HL-60 (cell line): ENCODE results near the gene KCTD4.

Source experiments
- DNase-seq, 2 experiments: peaks; one replicate each; pipeline ENCODE4 v3.0.0-alpha.2; 2010 to 2020; ENCODE audit warnings: low read depth in 1 of 2, low spot score in 1 of 2
- H3K27ac ChIP-seq: fragments of 250-450 bp; sonication (Bioruptor Pico); replicated peaks from 2 replicates; pipeline ENCODE4 v1.5.1; 2020; ENCODE audit warnings: mild to moderate bottlenecking, moderate library complexity
- H3K27me3 ChIP-seq: fragments of 250-450 bp; sonication (Bioruptor Pico); 2 replicates; pipeline ENCODE4 v1.5.1; 2021; ENCODE audit warnings: mild to moderate bottlenecking, moderate library complexity; ENCODE audit not compliant: insufficient read depth, poor library complexity, severe bottlenecking
- H3K4me3 ChIP-seq: replicated peaks from 2 replicates; pipeline ENCODE4 v1.5.1; 2011; ENCODE audit warnings: mild to moderate bottlenecking, control low read depth, low read length; ENCODE audit not compliant: insufficient read depth
- CTCF ChIP-seq: IDR thresholded peaks from one replicate; pipeline ENCODE4 v1.5.1; 2011; ENCODE audit warnings: low read length, control low read depth, inconsistent platforms; ENCODE audit not compliant: insufficient read depth
- GABPA ChIP-seq: IDR thresholded peaks from 2 replicates; pipeline ENCODE4 v1.6.1; 2012; ENCODE audit warnings: low read depth
- POLR2AphosphoS5 ChIP-seq: IDR thresholded peaks from 2 replicates; pipeline ENCODE4 v1.6.1; 2012; ENCODE audit warnings: low read depth
- SPI1 ChIP-seq: IDR thresholded peaks from 2 replicates; pipeline ENCODE4 v1.6.1; 2012; ENCODE audit warnings: low read depth, mild to moderate bottlenecking, borderline replicate concordance
- TF ChIP-seq, protein P1 (sequence below): IDR thresholded peaks from 2 replicates; pipeline ENCODE4 v1.6.1; 2012; ENCODE audit warnings: low read depth; ENCODE audit not compliant: insufficient replicate concordance

KCTD4 gene

DNA sequence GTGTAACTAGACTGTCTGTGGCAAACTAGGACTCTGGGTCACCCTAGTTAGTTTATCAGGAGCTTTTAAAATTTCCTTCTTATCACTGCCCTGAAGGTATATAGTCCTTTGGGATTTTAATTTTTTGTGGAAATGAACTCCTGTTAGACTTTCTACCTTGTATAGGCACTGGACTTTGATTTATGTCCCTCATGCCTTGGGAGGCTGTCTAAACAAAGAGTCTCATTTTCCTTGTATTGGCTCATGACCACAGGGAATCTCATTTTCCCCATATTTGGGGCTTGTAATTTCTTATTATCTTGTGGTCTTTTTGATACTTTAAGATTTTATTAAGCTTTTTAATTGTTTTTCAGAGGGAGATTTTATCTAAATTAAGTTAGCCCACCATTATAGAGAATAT lies 21.4 kb downstream of the KCTD4 start:
- no peak for DNase-seq
- Histone ChIP-seq H3K27me3 (no peaks in the 10 kb centered on the region), H3K4me3 (no peak overlapping the region), H3K27ac (no peak overlapping the region)
- TF ChIP-seq GABPA: no peak
- TF ChIP-seq, protein P1, sequence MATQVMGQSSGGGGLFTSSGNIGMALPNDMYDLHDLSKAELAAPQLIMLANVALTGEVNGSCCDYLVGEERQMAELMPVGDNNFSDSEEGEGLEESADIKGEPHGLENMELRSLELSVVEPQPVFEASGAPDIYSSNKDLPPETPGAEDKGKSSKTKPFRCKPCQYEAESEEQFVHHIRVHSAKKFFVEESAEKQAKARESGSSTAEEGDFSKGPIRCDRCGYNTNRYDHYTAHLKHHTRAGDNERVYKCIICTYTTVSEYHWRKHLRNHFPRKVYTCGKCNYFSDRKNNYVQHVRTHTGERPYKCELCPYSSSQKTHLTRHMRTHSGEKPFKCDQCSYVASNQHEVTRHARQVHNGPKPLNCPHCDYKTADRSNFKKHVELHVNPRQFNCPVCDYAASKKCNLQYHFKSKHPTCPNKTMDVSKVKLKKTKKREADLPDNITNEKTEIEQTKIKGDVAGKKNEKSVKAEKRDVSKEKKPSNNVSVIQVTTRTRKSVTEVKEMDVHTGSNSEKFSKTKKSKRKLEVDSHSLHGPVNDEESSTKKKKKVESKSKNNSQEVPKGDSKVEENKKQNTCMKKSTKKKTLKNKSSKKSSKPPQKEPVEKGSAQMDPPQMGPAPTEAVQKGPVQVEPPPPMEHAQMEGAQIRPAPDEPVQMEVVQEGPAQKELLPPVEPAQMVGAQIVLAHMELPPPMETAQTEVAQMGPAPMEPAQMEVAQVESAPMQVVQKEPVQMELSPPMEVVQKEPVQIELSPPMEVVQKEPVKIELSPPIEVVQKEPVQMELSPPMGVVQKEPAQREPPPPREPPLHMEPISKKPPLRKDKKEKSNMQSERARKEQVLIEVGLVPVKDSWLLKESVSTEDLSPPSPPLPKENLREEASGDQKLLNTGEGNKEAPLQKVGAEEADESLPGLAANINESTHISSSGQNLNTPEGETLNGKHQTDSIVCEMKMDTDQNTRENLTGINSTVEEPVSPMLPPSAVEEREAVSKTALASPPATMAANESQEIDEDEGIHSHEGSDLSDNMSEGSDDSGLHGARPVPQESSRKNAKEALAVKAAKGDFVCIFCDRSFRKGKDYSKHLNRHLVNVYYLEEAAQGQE: no peak

- H3K27ac ChIP-seq: no peak overlapping the region
- H3K27me3 ChIP-seq: no peaks in the 10 kb centered on the region
- no peak for TF ChIP-seq POLR2AphosphoS5
- TF ChIP-seq, protein P1: no peak
- TF ChIP-seq GABPA: no peak
- TF ChIP-seq SPI1: no peak
- no peak for TF ChIP-seq CTCF
- H3K4me3 ChIP-seq: no peak overlapping the region
- no peak for DNase-seq
Measured at GRCh38 chr13:45178349-45179162, 22.3 kb downstream of the KCTD4 start.

GRCh38 chr13:45174478-45174877 lies 26.4 kb downstream of the KCTD4 start:
- no peak overlapping the region for H3K27ac ChIP-seq
- no peak overlapping the region for H3K4me3 ChIP-seq
- no peaks in the 10 kb centered on the region for H3K27me3 ChIP-seq
- TF ChIP-seq CTCF: no peak
- TF ChIP-seq, protein P1: no peak
- no peak for TF ChIP-seq GABPA
- no peak for TF ChIP-seq POLR2AphosphoS5
- no peak for TF ChIP-seq SPI1
- DNase-seq: no peak
